ENCODE results near the gene UBR2. TPM values are rescaled to one million over a fixed set of nuclear protein-coding genes. Genes with fewer than 3 reads are reported as not detected.

Gene UBR2
- total and polyA plus RNA-seq, 2 donors (not counting 3 experiments of a cell fraction or from before 2014, with no cell fraction given) = 8.0 to 22.3 TPM

DNA sequence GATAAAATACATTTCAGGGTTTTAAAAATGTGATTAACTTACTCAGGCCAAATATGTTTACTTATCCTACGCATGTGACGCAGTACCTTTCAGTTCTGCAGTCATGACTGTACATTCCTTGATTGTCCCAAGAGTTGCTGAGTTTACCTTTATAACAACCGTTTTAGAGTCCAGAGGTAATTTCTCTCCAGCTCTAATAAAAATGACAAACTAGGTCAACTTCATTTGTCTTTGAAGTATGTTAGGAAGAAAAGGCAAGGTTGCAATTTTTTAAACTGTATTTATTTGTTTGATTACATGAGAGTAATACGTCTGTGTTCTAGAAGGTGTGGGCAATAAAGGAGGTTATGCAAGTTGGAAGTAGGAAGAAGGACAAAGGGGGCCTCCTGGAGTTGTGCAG, 38.6 kb upstream of the UBR2 start:
- dilution Hi-C loops (cut with MboI; ENCODE audit: extremely low pct_ligation_motif_present, low sequenced_read_pairs) = no loop called here
- BruUV-seq (replicated peaks) = no TSS peak
- H3K27me3 ChIP-seq (ENCODE audit: control insufficient read depth in 2 of 2, insufficient read depth in 2 of 2, low read length in 2 of 2) = no peaks in the 10 kb centered on the region
- H3K27ac ChIP-seq (ENCODE audit: insufficient read depth, low read depth, low read length) = no peak overlapping the region
- intact Hi-C loops (cut with micrococcal nuclease) = no loop called here
- no peak for DNase-seq (ENCODE audit: low read depth, low spot score)
- no peaks in the 10 kb centered on the region for H4K20me1 ChIP-seq (replicated peaks; ENCODE audit: control insufficient read depth, extremely low read depth, insufficient read depth, low read length)
- H3K9me1 ChIP-seq (replicated peaks; ENCODE audit: control insufficient read depth, extremely low read depth, insufficient read depth, low read length) = no peaks in the 10 kb centered on the region
- no peak overlapping the region for H3K4me3 ChIP-seq (replicated peaks in 1 of 3; ENCODE audit: insufficient read depth in 1 of 3, low read depth in 1 of 3, low read length in 3 of 3)
- no peak overlapping the region for H3K4me2 ChIP-seq (ENCODE audit: insufficient read depth, low read length)
- H3K4me1 ChIP-seq (ENCODE audit: control insufficient read depth, extremely low read depth, insufficient read depth, low read length) = no peaks in the 10 kb centered on the region
- no peak overlapping the region for H2AFZ ChIP-seq (ENCODE audit: low read depth, low read length)
- no peak for FAIRE-seq
- POLR2A ChIA-PET = no interaction called here
- CTCF ChIA-PET = interaction anchor here (1.4 to 2.5 kb wide), 2 partner anchors 17 to 22 kb away, joined by 3 to 7 read pairs; no protein-coding TSS in a partner anchor
- no peaks in the 10 kb centered on the region for H3K36me3 ChIP-seq (ENCODE audit: control insufficient read depth in 2 of 2, extremely low read depth in 1 of 2, insufficient read depth in 2 of 2, low read length in 2 of 2)
- H3K9me3 ChIP-seq (replicated peaks; ENCODE audit: control insufficient read depth, insufficient read depth, low read length) = no peaks in the 10 kb centered on the region
- no peak for TF ChIP-seq EZH2 (IDR thresholded peaks at IDR 0.05; ENCODE audit: borderline replicate concordance, low read depth, low read length, severe bottlenecking)
- TF ChIP-seq, protein P1, sequence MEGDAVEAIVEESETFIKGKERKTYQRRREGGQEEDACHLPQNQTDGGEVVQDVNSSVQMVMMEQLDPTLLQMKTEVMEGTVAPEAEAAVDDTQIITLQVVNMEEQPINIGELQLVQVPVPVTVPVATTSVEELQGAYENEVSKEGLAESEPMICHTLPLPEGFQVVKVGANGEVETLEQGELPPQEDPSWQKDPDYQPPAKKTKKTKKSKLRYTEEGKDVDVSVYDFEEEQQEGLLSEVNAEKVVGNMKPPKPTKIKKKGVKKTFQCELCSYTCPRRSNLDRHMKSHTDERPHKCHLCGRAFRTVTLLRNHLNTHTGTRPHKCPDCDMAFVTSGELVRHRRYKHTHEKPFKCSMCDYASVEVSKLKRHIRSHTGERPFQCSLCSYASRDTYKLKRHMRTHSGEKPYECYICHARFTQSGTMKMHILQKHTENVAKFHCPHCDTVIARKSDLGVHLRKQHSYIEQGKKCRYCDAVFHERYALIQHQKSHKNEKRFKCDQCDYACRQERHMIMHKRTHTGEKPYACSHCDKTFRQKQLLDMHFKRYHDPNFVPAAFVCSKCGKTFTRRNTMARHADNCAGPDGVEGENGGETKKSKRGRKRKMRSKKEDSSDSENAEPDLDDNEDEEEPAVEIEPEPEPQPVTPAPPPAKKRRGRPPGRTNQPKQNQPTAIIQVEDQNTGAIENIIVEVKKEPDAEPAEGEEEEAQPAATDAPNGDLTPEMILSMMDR (IDR thresholded peaks at IDR 0.05; ENCODE audit: extremely low read depth in 1 of 2, insufficient read depth in 1 of 2, low read depth in 1 of 2, low read length in 2 of 2) = no peak
- no peak overlapping the region for H3K9ac ChIP-seq (replicated peaks; ENCODE audit: extremely low read depth, insufficient read depth, low read length)
- no peaks in the 10 kb centered on the region for H3K79me2 ChIP-seq (ENCODE audit: control insufficient read depth, insufficient read depth, low read length)

DNA sequence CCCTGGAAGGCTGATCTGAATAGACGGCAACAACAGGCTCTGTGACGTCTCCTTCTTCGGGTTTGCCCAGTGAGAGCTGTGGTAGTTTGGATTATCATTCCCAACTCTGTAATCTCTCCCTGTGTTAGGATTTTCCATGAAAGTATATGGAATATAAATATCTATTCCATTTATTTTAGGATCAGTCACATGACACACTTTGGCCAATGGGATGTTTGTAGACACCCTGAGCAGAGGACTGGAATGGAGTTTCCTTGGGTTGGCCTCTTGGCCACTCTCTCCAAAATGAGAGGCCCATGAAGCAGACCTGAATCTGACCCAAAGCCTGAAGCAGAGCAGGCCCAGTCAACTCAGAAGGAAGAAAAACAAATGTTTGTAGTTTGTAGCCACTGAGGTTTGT, 37.2 kb upstream of the UBR2 start:
- no peak for FAIRE-seq
- no peaks in the 10 kb centered on the region for H4K20me1 ChIP-seq (replicated peaks; ENCODE audit: control insufficient read depth, extremely low read depth, insufficient read depth, low read length)
- no peak overlapping the region for H3K4me2 ChIP-seq (ENCODE audit: insufficient read depth, low read length)
- H3K79me2 ChIP-seq (ENCODE audit: control insufficient read depth, insufficient read depth, low read length) = no peaks in the 10 kb centered on the region
- no peak overlapping the region for H3K9ac ChIP-seq (replicated peaks; ENCODE audit: extremely low read depth, insufficient read depth, low read length)
- no TSS peak for BruUV-seq (replicated peaks)
- intact Hi-C loops (cut with micrococcal nuclease) (no loop called here), dilution Hi-C loops (cut with MboI; ENCODE audit: extremely low pct_ligation_motif_present, low sequenced_read_pairs) (no loop called here)
- no peak overlapping the region for H3K4me3 ChIP-seq (replicated peaks in 1 of 3; ENCODE audit: insufficient read depth in 1 of 3, low read depth in 1 of 3, low read length in 3 of 3)
- no peak for DNase-seq (ENCODE audit: low read depth, low spot score)
- H3K4me1 ChIP-seq (ENCODE audit: control insufficient read depth, extremely low read depth, insufficient read depth, low read length) = no peaks in the 10 kb centered on the region
- peaks cover 0 to 2% of the 10 kb centered on the region in 2 experiments for H3K27me3 ChIP-seq (ENCODE audit: control insufficient read depth in 2 of 2, insufficient read depth in 2 of 2, low read length in 2 of 2)
- CTCF ChIA-PET = interaction anchor here (2.5 kb wide), 1 partner anchor 21 kb away, joined by 7 read pairs; no protein-coding TSS in a partner anchor
- POLR2A ChIA-PET = interaction anchor here (0.6 kb wide), 1 partner anchor 166 kb away, joined by 5 read pairs; no protein-coding TSS in a partner anchor
- H3K9me1 ChIP-seq (replicated peaks; ENCODE audit: control insufficient read depth, extremely low read depth, insufficient read depth, low read length) = no peaks in the 10 kb centered on the region
- TF ChIP-seq POLR2AphosphoS5 (IDR thresholded peaks at IDR 0.05; ENCODE audit: insufficient read depth, low read depth, low read length) (no peak), POLR2A (IDR thresholded peaks at IDR 0.05; ENCODE audit: low read depth, low read length) (no peak)
- H2AFZ ChIP-seq (ENCODE audit: low read depth, low read length) = no peak overlapping the region
- no peaks in the 10 kb centered on the region for H3K36me3 ChIP-seq (ENCODE audit: control insufficient read depth in 2 of 2, extremely low read depth in 1 of 2, insufficient read depth in 2 of 2, low read length in 2 of 2)
- no peaks in the 10 kb centered on the region for H3K9me3 ChIP-seq (replicated peaks; ENCODE audit: control insufficient read depth, insufficient read depth, low read length)
- no peak overlapping the region for H3K27ac ChIP-seq (ENCODE audit: insufficient read depth, low read depth, low read length)

All from endothelial cell of umbilical vein (primary cell).